Fibroblast of mammary gland (primary cell): Measurements from ENCODE around the gene HDAC8.

Source experiments
- DNase-seq: peaks from one replicate; pipeline ENCODE4 v3.0.0-alpha.2; 2010; ENCODE audit warnings: low read depth
- H3K4me3 ChIP-seq: 2 replicates; pipeline ENCODE4 v1.5.1; 2011; ENCODE audit warnings: low read depth, mild to moderate bottlenecking, low read length, moderate library complexity; ENCODE audit not compliant: control insufficient read depth
- CTCF ChIP-seq: conservative IDR thresholded peaks from 2 replicates; pipeline ENCODE4 v1.5.1; 2011; ENCODE audit warnings: low read depth, low read length, inconsistent platforms; ENCODE audit not compliant: control insufficient read depth, insufficient read depth

Gene HDAC8

GRCh38 chrX:72280321-72280845 lies 292.3 kb downstream of the HDAC8 start:
- TF ChIP-seq CTCF: no peak
- no peak overlapping the region for H3K4me3 ChIP-seq
- peak; percentile 74 for DNase-seq
